Fibroblast of pulmonary artery (primary cell): ENCODE data around the gene TOR1AIP2.
A peak's percentile ranks its signal among the peaks of the same experiment; 100 is the strongest.

Experiments used
- DNase-seq: peaks from one replicate; pipeline ENCODE4 v3.0.0-alpha.2; 2010; ENCODE audit warnings: low read depth
- H3K4me3 ChIP-seq: replicated peaks from 2 replicates; pipeline ENCODE4 v1.5.1; 2011; ENCODE audit warnings: low read depth, mild to moderate bottlenecking, control low read depth, low read length, moderate library complexity
- TF ChIP-seq, protein P1 (sequence below): IDR thresholded peaks from 2 replicates; pipeline ENCODE4 v1.5.1; 2011; ENCODE audit warnings: mild to moderate bottlenecking, control low read depth, low read length, inconsistent platforms; ENCODE audit errors: missing control alignments

Gene TOR1AIP2

DNA sequence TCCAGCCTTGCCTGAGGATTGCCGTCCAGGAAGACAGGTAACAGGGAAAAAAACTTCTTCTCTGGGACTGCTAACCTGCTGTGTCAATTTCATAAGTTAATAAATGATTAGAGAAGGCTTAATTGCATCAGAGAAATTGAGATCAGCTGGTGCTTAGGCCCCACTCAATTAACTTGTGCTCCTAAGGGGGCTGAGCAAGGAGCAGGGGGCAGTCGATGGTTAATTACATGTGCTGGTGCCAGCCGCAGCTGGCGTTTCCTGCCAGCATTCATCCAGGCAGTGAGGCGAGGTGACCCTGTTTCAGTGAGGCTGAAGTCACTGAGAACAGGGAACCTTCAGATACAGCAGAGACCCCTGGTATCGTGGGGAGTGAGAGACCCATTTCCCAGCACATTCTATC lies 74.5 kb downstream of the TOR1AIP2 start:
- no peak for DNase-seq
- no peak overlapping the region for H3K4me3 ChIP-seq
- TF ChIP-seq, protein P1, sequence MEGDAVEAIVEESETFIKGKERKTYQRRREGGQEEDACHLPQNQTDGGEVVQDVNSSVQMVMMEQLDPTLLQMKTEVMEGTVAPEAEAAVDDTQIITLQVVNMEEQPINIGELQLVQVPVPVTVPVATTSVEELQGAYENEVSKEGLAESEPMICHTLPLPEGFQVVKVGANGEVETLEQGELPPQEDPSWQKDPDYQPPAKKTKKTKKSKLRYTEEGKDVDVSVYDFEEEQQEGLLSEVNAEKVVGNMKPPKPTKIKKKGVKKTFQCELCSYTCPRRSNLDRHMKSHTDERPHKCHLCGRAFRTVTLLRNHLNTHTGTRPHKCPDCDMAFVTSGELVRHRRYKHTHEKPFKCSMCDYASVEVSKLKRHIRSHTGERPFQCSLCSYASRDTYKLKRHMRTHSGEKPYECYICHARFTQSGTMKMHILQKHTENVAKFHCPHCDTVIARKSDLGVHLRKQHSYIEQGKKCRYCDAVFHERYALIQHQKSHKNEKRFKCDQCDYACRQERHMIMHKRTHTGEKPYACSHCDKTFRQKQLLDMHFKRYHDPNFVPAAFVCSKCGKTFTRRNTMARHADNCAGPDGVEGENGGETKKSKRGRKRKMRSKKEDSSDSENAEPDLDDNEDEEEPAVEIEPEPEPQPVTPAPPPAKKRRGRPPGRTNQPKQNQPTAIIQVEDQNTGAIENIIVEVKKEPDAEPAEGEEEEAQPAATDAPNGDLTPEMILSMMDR = no peak

DNA sequence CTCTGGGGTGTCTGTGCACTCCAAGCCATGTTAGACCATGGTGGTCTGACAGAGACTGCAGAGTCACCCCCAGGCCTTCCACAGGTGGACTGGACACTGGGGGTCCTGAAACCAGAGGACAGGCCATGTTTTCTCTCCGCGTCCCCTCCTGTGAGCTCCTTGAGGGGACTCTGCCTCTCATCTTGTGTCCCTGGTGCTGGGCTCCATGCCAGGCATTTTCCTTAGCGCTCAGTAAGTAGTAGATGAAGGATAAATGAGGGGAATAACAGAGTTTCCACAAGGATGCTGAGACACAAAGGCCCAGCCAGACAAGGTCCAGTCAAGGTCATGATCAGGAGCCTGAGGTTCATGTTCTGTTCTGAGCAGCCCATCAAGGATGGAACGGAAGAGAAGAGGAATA lies 77.1 kb downstream of the TOR1AIP2 start:
- no peak overlapping the region for H3K4me3 ChIP-seq
- DNase-seq = no peak
- TF ChIP-seq, protein P1 = no peak

DNA sequence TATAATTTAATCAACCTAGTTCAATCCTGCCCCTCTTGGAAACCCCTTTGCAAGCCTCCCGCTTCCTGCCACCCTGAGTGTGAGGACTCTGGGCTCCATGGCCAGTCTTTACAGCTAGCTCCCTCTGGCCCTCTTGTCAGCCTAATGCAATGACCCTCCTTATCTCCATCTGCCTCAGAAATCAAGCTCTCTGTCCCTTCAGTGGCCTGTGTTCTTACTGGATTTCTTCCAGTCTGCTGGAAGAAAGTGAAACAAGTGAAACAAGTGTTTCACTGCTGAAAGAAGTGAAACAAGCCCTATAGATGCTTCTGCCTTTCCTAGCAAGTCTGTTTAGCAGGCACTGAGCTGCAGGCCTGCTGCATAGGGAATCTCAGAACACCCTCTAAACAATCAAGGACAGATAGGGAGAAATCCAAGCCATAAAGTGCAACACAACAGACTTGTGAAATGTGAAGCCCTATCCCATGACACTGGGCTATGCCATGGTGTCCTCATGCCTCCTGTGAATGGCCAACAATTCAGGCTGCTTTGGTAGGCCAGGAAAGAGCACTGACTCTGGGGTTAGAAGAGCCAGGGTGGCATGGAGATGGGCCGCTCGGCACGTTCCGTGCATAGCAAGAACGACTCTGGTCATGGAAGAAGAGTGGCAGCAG lies 78.6 kb downstream of the TOR1AIP2 start:
- DNase-seq = no peak
- no peak overlapping the region for H3K4me3 ChIP-seq
- TF ChIP-seq, protein P1 = no peak

DNA sequence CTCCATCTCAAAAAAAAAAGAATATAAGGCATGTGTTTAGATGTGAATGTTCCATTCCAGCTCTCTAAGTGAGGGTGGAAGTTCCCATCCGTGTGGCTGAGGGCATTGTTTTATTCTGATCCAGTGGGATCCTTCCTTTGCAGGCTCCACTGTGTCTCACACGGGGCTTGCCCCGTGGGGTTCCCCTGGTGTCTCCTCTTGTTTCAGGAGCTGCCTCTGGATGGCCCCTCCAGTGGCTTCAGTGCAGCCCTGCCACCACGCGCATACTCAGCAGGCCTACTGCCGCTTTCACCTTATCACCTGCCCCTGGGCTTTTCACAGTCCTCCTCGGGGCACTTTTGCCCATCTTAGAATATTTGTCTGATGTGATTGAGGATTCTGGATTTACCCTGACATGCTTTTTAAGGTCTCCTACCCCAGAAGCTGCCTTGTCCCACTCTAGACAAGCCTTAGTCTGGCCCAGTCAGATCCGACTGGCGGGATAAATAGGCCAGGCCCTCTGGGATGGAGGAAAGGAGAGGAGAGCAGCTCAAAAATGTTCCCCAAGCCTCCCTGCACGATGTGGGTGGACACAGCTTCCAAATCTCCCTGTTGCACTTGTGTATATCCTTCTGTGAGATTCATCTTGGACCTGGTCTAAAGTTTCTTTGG lies 79.3 kb downstream of the TOR1AIP2 start:
- TF ChIP-seq, protein P1 = no peak
- DNase-seq = no peak
- no peak overlapping the region for H3K4me3 ChIP-seq

DNA sequence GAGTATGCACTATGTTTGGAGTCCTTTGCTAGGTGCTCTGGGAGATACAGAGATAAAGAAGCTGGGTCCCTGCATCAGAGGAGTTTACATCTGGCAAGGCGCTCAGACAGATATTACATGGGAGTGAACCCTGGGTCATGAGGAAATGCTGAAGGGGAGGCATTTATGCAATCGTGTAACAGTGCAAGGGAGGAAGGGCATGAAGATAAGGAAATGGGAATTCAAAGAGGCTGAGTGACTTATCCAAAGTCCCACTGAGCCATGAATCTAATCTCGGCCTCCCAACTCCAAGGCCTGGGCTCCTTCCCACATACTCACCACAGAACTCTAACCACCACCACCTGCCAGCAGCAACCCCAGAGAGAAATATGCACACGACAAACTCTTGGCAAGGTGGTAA lies 82.9 kb downstream of the TOR1AIP2 start:
- no peak overlapping the region for H3K4me3 ChIP-seq
- DNase-seq = peak; percentile 83
- TF ChIP-seq, protein P1 = no peak

DNA sequence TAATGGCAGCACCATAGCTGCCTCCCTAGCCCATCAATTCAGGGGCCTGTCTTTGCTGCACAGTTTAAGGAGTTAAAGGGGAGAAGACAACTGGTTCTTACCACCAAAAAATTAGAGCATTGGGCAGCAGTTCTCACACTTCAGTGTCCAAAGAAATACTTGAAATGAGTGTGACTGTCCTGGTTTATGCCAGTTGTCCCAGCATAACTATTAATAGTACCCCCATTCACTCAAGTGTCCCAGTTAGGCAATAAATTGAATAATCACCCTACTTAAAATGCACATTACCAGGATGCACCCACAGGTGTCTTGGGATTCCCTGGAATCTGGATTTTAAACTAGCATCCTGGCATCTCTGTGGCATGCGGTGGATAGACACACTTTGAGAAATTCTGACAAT lies 83.5 kb downstream of the TOR1AIP2 start:
- DNase-seq = no peak
- H3K4me3 ChIP-seq = no peak overlapping the region
- TF ChIP-seq, protein P1 = no peak

DNA sequence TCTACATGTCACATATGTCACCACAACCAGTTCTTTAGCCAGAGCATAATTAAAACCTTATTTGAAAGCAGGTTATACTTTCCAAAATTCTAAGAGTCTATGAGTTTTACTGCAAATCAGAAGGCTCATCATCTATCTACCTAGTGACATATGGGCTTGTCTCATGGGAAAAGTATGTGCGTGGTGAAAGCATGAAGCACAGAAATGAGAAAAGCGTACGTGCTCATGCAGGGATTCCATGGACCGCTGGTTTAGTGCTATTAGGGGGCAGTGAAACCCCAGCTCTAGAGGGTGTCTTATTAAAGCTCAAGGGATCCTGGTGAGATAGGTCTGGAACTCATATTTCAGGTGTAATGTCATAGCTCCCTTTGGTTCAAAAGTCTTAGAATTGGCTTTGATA lies 84.3 kb downstream of the TOR1AIP2 start:
- no peak overlapping the region for H3K4me3 ChIP-seq
- TF ChIP-seq, protein P1 = no peak
- no peak for DNase-seq
